HG03108 (cell line): ENCODE measurements around the gene SPOCK1.
"Not testable (repeated sequence)": the region's sequence is repeated elsewhere in the genome, so short reads cannot be mapped to it uniquely, and the experiment has no call there.

Experiments used
- ATAC-seq: cut with Tn5 transposase; IDR thresholded peaks from one replicate; pipeline ENCODE4 v1.9.1; 2021; ENCODE audit warnings: moderate library complexity; ENCODE audit not compliant: unreplicated experiment

SPOCK1 gene

GRCh38 chr5:137398751-137399150 is 100.4 kb downstream of the SPOCK1 start:
- ATAC-seq: no peak

- ATAC-seq: no peak
Observed at GRCh38 chr5:137398154-137398553, 101.0 kb downstream of the SPOCK1 start.

GRCh38 chr5:137395011-137395755 is 103.9 kb downstream of the SPOCK1 start:
- ATAC-seq: no peak

GRCh38 chr5:137394380-137394779 is 104.7 kb downstream of the SPOCK1 start:
- ATAC-seq: no peak

- no peak for ATAC-seq
Observed at GRCh38 chr5:137393196-137393993, 105.7 kb downstream of the SPOCK1 start.

- ATAC-seq: no peak
Observed at GRCh38 chr5:137392261-137392660, 106.9 kb downstream of the SPOCK1 start.

- ATAC-seq: not testable (repeated sequence)
Observed at GRCh38 chr5:137391044-137391443, 108.1 kb downstream of the SPOCK1 start.

- ATAC-seq: no peak
Observed at GRCh38 chr5:137389042-137389441, 110.1 kb downstream of the SPOCK1 start.

GRCh38 chr5:137385064-137385463 is 114.1 kb downstream of the SPOCK1 start:
- ATAC-seq: no peak

- no peak for ATAC-seq
Observed at GRCh38 chr5:137383909-137384308, 115.2 kb downstream of the SPOCK1 start.

- ATAC-seq: no peak
Observed at GRCh38 chr5:137381555-137381954, 117.6 kb downstream of the SPOCK1 start.

GRCh38 chr5:137379555-137380286 is 119.4 kb downstream of the SPOCK1 start:
- no peak for ATAC-seq

GRCh38 chr5:137375741-137376526 is 123.2 kb downstream of the SPOCK1 start:
- no peak for ATAC-seq

GRCh38 chr5:137374110-137374714 is 124.9 kb downstream of the SPOCK1 start:
- ATAC-seq: no peak

- no peak for ATAC-seq
Observed at GRCh38 chr5:137372773-137373160, 126.4 kb downstream of the SPOCK1 start.

- ATAC-seq: no peak
Observed at GRCh38 chr5:137372016-137372772, 126.9 kb downstream of the SPOCK1 start.

- ATAC-seq: no peak
Observed at GRCh38 chr5:137370096-137371071, 128.7 kb downstream of the SPOCK1 start.

GRCh38 chr5:137368651-137369050 is 130.5 kb downstream of the SPOCK1 start:
- no peak for ATAC-seq
